HG02571 (cell line): Measurements from ENCODE around the gene ZNF346.

Experiments used
- ATAC-seq: cut with Tn5 transposase; IDR thresholded peaks from one replicate; pipeline ENCODE4 v1.9.1; 2021; ENCODE audit warnings: mild to moderate bottlenecking, moderate library complexity; ENCODE audit not compliant: unreplicated experiment

ZNF346 gene

DNA sequence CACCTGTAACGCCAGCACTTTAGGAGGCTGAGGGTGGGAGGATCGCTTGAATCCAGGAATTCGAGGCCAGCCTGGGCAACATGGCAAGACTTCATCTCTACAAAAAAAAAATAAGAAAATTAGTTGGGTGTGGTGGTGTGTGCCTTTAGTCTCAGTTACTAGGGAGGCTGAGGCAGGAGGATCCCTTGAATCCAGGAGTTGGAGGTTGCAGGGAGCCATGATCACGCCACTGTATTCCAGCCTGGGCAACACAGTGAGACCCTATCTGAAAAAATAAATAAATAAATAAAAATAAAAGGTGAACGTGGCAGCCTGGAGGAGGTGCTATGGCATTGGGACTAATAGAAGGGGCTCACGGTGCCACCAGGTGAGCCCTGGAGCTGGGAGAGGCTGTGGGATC, 71.3 kb downstream of the ZNF346 start:
- no peak for ATAC-seq

DNA sequence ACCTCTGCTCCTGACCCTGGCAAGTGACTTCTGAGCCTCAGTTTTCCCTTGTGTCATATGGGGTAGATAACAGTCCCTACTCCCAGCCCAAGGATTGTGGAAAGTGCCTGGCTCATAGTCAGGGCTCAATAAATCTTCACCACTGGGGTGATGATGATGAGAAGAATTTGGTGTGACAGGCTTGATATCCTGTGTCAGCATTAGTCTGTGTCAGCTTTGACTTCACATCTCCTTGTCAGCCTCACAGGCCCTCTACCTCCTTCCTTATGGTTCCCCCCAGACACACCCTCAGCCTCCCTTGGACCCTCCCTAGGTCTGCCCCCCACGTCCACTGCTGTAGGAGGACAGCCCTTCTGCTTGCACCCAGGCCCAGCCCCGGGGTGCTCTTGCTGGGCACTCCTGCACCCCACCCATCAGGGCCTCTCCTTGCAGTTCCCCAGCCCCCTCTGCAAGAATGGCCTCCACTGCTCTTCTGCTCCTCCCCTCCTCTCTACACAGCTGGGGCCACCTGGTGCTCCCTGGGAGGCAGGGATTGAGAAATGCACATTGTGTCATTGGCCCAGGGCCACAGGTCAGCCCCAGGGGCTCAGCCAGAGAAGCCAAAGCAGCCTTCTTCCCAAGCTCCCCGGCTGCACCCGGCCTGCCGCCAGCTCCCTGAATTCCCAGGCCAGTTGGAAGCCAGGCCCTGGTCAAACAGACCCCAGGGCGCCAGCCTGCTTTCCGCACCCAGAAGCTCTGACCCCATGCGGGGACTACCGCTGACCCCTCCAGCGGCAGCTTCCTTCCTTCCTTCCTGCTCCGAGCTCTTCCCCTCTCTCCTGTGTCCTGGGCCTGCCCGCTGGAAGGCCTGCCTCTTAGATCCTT, 72.0 kb downstream of the ZNF346 start:
- no peak for ATAC-seq

DNA sequence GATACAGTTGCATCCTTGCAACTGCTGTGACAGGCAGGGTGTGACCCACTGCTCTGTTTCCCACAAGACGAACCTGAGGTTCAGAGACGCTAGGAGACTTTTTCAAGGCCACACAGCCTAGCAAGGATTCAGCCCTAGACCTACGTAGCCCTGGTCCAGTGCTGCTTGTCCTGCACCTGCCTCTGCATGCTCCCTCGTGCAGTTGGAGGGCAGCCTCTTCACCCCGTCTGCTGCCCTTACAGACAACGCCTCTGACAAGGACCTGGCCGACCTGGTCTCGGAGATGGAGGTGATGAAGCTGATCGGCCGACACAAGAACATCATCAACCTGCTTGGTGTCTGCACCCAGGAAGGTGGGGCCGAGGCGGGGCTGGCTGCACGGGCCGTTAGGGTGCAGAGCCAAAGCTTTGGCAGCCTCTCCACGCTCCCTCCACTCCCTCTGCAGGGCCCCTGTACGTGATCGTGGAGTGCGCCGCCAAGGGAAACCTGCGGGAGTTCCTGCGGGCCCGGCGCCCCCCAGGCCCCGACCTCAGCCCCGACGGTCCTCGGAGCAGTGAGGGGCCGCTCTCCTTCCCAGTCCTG, 72.7 kb downstream of the ZNF346 start:
- ATAC-seq = no peak

DNA sequence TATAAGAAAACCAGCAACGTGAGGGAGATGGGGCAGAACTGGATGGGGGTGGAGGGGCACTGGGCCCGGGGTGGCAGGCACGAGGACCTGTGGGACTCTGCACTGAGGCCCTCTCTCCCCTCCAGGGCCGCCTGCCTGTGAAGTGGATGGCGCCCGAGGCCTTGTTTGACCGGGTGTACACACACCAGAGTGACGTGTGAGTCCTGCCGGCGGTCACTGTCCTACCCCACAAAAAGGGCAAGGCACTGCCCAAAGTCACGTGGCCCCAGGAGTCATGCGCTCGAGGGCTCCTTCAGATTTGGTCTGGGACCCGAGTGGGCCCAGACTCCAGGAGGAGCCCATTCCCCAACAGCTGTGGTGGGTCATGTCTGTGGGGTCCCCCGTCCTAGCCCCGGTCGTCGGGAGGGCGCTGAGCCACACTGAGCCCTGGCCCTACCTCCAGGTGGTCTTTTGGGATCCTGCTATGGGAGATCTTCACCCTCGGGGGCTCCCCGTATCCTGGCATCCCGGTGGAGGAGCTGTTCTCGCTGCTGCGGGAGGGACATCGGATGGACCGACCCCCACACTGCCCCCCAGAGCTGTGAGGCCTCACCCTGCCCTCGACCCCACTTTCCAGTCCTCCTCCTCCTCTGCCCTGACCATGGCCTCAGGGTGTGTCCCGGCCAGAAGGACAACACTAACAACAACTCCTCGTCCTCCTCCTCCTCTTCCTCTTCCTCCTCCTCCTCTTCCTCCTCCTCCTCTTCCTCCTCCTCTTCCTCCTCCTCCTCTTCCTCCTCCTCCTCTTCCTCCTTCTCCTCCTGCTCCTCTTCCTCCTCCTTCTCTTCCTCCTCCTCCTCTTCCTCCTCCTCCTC, 73.9 kb downstream of the ZNF346 start:
- no peak for ATAC-seq

DNA sequence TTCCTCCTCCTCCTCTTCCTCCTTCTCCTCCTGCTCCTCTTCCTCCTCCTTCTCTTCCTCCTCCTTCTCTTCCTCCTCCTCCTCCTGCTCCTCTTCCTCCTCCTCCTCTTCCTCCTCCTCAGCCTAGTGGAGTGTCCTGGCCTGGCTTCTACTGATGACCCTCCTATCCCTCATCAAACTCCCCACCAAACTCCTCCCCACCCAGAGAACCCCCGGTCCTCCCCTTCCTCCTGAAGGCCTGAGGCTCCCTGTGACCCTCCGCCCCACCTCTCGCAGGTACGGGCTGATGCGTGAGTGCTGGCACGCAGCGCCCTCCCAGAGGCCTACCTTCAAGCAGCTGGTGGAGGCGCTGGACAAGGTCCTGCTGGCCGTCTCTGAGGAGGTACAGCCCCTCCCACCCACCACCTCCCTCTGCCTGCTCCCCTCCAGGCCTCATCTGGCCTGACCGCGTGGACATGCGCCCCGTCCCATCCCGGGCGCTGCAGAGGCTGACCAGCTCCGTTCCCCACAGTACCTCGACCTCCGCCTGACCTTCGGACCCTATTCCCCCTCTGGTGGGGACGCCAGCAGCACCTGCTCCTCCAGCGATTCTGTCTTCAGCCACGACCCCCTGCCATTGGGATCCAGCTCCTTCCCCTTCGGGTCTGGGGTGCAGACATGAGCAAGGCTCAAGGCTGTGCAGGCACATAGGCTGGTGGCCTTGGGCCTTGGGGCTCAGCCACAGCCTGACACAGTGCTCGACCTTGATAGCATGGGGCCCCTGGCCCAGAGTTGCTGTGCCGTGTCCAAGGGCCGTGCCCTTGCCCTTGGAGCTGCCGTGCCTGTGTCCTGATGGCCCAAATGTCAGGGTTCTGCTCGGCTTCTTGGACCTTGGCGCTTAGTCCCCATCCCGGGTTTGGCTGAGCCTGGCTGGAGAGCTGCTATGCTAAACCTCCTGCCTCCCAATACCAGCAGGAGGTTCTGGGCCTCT, 74.8 kb downstream of the ZNF346 start:
- no peak for ATAC-seq

DNA sequence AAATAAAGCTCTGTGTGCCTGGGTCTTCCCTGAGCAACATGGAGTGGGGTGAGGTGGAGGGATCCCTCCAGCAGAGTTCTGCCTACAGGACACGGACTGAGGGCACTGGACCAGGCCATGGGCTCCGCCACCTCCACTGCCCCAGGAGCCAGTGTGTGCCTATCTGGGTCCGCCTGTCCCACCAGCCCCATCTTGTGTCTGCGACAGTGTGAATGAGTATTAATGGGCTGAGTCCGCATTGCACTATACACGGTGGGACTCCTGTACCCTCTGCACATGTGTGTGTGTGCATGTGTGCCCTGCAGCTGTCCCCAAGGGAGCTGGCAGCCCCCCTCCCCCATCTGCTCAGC, 75.6 kb downstream of the ZNF346 start:
- ATAC-seq = no peak

DNA sequence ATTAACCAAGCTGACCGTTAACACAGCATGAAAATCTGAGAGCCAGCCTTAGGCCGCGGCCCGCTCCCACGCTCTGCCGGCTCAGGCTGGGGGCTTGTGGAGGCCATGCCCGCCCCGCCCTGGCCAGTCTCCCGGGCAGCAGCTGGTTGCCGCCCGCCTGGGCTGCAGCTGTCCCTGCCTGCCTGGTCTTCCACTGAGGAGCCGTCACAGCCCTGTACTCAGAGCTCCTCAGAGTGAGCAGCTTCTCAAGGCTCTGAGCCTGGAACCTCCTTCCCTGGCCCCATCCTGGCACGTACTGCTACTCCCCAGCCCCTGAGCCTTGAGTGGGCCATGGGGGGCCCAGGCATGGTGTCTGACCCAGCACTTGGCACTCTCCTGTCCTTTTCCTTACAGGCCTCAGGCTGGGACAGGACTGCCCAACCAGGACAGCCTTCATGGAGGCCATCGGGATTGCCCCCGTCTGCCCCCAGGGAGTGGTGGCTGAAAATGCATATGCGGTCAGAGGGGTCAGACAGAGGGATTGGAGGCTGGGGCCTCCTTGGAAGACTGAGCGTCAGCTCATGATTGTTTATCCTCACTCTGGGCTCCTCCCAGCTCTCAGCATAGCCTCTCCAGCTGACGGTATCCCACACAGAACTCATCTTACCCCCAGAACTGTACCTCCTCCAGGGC, 76.1 kb downstream of the ZNF346 start:
- no peak for ATAC-seq

DNA sequence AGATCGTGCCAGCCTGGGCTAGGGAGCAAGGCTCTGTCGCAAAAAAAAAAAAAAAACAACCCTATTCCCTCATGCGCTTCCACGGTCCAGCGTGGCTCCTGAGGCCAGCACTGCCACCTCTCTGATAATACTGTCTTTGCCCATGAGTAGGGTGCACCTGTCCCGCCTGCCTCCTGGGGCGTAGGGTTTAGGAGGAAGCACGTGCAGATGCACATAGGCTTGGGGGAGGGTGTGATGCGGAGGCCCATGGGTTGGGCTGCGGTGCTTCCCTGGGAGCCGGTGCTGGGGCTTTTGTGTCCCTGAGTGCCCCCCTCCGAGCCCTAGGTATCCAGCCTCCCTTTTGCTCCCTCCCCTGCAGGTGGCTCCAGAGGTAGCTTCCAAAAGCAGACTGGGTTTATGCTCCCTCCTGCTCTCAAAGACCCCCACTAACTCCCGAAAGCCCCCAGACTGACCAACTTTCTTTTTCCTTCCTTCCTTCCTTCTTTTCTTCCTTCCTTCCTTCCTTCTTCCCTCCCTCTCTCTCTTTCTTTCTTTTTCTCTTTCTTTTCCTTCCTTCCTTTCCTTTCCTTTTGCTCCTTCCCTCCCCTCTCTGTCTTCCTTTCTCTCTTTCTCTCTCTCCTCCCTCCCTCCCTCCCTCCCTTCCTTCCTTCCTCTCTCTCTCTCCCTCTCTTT, 77.1 kb downstream of the ZNF346 start:
- no peak for ATAC-seq

DNA sequence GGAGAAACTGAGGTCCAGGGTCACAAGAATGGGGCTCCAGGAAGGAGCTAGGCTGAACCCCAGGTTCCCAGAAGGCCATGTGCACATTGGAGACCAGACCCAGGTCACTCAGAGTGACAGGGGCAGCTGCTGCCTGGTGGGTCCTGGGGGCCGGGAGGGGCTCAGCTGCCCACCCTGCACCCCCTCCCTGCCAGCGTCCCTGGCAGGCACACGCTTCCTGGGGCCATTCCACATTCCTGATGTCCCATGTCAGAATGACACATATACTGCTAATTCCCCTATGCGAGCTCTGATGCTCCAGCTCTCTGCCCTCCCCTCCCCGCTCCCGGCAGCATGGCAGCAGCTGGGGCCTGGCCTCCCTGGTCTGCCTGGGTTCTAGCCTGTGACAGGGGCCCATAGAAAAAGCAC, 78.2 kb downstream of the ZNF346 start:
- ATAC-seq = no peak

DNA sequence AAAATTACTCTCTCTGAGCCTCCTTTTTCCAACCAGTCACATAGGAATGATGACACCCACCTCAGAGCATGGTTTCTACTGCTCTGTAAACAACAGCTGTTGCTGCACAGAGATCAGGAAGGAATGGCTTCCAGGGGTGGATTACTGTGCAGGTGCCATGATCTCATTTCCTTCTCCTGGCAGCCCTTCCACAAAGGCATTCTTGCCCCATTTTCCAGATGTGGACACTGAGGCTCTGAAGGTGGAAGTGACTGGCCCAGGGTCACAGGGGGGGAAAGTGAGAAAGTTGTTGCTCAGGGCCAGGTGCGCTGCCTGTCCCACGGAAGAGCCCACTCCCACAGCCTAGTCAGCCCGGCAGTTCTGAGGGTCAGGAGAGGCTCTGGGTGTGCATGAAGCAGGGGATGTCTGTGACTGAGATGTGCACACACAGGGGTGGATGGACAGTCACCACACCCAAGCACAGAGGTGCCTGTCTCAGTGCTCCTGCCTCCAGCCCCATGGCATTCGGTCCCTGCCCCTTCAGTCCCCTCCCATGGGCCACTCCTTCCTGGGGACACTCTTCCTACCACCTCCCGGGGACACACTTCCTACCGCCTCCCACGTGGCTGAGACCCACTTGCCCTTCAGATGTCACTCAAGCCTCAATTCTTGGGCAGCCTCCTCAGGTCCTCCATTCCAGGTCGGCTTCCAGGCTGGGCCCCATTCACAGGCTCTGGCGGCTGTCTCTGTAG, 81.2 kb downstream of the ZNF346 start:
- ATAC-seq = no peak

DNA sequence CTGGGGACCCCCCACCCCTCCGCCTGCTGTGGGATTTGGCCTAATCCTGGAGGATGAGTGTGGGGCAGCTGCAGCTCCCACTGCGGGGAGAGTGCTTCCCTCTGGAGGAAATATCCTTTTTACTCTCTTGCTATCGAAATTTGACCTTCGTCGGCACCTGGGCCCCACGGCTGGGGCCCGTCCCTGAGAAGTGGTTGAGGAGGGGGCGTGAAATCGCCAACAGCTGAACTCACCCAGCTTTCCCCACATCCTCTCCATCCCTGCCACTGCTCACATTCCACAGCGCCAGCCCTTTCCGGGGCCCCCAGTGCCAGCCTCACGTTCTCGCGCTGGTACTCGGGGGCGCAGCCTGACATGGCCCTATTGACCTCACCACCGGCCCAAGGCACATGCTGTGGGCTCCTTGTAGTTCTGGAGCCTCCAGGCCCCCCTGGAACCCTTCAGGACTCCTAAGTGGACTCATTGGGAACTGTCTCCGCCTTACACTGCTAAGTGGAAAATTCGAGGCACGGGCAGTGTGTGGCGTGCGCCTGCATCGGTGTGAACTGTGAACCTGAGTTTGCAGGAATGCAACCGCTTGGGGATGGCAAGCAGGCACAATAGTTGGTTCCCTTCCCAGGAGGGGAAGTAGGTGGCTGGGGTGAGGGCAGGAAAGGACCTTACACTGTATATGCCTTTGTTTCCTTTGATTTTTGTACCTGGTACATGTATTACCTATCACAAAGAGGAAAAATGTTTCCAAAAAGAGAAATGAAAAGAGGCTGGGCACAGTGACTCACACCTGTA, 83.4 kb downstream of the ZNF346 start:
- no peak for ATAC-seq

DNA sequence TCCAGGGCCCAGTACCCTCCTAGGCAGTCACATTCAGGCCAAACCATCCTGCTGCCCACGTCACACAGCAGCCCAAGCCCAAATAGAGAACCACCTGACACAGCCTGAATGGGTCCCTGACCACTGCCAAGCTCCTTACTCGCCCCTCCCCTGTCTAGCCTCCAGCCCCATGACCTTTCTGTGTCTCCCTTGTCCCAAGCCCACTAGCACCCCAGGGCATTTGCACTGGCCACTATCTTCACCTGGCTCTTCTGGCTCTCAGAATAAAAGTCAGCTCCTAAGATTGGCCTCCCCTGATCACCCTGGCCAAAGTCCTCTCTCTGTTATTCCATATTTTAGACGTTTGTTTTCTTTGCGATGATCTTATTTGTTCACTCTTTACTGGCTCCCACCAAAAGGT, 84.7 kb downstream of the ZNF346 start:
- no peak for ATAC-seq

DNA sequence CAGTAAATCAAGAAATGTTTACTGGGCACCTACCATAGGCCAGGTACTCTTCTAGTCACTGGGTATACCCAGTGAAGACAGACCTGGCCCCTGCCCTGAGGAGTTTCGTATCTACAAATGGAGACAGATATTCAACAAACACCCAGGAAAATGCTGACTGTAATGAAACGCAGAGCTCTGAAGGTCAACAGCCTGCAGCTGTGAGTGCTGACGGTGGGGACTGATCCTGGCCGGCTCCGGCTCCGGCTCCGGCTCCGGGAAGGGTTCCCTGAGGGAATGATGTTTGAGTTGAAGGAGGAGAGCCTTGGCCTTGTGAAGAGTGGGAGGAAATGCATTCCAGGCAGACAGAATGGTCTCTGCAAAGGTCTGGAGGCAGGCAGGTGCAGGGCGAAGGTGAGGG, 87.3 kb downstream of the ZNF346 start:
- ATAC-seq = no peak

DNA sequence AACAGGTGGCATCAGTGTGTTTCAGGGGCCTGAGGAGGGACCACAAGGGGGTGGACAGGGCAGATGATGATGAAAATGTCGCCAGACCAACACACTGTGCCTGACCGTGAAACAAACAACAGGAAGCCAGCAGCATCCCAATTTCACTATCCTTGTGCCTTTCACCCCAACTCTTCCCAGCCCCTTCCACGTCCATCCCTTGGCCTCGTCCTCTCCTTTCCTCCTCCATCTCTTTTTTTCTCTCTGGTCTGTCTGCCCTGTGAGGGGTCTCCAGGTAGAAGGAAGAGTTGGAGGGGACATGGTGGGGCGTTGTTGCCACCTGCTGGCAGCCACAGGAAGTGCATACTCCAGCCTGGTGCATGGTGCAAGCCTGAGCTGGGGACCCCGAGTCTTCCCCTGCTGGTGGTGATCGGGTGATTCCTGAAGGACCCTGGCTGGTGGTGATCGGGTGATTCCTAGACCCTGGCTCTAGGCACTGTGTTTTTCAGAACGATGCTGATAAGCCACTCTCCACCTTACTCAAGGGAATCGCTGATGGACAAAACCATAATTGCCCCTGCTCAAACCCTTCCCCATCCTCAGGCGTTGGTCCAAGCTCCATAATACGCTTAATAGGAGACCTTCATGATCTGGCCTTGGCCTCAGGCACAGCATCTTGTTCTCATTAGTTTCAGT, 89.4 kb downstream of the ZNF346 start:
- no peak for ATAC-seq

DNA sequence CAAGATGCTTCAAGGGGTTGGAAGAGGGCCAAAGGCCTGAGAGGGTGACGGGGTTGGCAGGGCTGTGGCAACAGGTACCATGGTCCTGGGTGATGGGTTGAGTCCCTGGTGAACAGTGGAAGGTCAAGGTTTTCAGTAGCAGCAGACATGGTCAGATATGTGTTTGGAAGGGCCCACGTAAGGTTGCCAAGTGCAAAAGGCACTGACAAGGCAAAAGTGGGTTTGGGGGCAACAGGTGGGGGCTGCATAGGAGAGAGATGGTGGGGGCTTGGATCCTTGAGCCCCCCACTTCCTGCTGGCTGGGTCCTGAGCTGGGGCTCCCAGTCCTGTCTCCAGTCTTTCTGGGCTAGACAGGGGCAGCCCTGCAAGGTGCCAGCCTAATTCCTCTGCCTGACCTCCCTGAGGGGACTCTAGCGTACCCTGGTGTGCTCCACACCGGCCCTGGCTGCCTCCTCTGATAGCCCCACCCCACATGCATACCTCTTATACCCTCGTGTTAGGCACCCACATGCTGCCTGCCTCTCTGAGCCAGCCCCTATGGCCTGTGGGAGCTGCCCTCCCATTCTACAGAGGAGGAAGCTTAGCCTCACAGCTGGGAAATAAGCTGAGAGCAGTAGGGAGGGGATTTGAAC, 90.2 kb downstream of the ZNF346 start:
- no peak for ATAC-seq

DNA sequence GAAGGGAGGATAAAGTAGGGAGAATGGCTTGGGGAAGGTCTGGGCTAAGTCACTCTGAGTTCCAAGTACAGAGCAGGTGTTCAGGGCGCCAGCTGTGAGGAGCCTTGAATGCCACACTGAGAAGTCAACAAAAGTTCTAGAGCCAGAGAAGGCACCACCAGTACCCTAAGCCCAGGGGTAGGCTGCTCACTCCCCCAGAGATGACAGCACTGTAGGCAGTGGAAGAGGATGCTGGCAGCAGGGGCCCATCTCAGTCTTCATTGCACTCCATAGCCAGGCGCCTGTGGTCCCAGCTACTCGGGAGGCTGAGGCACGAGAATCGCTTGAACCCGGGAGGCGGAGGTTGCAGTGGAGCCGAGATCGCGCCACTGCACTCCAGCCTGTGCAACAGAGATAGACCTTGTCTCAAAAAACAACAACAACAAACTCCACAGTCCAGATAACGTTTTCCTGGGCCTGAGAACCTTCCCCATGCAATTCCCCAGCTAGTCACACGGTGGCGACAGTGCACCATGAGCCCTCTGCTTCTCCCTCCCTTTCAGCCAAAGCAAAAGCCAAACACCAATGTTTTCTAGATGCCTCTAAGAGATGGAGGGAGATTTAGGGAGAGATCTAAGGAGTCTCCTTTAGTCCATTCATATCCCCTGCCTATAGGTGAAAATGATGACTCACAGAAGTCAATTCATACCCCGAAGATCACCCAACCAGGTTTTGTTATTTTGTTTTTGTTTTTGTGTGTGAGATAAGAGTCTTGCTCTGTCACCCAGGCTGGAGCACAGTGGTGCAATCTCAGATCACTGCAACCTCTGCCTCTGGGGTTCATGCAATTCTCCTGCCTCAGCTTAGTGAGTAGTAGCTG, 91.3 kb downstream of the ZNF346 start:
- ATAC-seq = no peak
